ENCODE measurements around the gene ABI3BP.

The ABI3BP gene

DNA sequence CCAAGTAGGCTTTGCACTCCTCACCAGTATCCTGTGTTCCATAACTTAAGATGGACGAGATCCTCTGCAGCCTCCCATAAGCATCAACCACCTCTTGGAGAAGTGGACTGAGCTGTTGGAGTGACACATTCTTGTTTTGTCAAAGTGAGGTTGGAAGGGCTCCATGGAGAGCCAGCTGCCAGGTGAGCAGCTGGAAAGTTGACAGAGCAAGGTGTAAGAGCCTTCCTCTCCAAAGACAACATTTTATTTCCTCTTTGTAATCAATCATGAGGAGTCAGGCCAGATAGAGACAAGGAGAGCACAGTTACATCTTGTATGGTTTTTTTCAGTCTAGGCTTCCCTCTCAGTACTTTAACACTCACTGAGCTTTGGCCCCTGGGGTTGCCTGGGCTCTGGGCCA lies 5.1 kb downstream of the ABI3BP start:
- no peak for DNase-seq (ENCODE audit: extremely low read depth in 1 of 2, low read depth in 1 of 2)

DNA sequence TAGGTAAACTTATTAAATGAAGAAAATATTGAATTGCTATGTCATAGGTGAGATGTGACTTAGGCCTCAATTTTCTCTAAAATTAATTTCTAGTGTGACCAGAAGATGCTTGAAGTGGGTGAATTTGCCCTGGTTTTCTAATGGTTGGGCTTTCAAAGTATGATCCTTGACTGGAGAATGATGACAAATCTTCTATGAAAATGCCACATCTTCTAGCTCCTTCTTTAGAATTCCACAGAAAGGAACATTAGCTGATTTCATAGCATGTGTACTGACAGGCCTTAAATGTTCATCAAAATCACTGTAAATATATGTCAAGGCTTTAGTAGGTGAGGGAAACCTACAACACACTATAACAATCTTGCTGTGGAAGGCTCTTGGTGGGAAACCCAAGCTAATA lies 8.9 kb downstream of the ABI3BP start:
- DNase-seq (ENCODE audit: extremely low read depth in 1 of 2, low read depth in 1 of 2) = no peak

DNA sequence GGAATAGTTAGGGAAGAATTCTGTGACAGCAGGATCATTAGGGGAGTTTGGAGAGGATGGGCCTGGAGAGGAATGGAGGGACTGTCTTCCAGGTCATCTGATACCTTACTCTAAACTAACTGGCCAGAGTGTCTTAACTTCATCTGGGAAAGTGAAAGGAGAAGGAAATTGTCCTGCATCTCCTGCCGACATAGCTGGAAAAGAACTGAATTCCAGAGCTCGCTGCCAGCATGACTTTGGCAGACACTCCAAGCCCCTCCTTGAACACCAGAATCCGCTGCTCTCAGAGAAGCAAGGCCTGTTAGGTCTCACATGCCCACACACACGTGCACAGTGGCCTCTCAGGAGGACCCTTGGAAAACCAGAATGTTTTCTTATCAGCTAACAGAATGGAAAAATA lies 10.5 kb downstream of the ABI3BP start:
- no peak for DNase-seq (ENCODE audit: extremely low read depth in 1 of 2, low read depth in 1 of 2)

DNA sequence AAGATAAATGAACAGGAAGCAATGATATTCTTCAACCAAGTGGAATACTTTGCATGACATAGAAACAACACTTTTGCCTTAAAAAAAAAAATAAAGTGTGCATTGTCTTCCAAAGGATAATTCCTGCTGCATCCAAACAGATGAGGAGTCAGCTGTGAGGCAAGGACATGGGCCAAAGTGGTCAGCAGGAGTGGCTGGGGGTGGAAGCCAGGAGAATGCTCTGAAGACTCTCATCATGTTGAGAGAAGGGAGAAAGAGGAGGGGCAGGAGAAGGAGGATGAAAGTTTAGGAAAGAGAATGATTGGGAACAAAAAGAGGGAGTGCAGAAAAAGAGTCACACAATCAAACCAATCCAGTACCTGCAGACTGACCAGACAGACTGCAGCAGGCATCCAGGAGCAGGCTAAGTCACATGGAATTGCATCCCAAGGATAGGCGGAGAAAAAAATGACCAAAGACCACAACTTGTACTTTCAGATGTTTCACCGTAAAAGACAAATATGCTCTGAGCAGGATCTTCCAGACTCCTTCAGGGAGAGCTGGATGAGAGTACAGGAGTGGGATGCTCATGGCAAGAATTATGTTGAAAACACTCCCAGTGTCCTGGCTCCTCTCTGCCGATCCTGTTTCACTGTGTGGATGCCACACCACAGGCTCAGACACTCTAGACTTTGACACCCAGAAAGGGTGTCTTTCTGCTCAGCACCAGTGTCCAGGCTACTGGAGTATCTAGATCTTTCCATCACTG lies 11.9 kb downstream of the ABI3BP start:
- DNase-seq (ENCODE audit: extremely low read depth in 1 of 2, low read depth in 1 of 2) = no peak

DNA sequence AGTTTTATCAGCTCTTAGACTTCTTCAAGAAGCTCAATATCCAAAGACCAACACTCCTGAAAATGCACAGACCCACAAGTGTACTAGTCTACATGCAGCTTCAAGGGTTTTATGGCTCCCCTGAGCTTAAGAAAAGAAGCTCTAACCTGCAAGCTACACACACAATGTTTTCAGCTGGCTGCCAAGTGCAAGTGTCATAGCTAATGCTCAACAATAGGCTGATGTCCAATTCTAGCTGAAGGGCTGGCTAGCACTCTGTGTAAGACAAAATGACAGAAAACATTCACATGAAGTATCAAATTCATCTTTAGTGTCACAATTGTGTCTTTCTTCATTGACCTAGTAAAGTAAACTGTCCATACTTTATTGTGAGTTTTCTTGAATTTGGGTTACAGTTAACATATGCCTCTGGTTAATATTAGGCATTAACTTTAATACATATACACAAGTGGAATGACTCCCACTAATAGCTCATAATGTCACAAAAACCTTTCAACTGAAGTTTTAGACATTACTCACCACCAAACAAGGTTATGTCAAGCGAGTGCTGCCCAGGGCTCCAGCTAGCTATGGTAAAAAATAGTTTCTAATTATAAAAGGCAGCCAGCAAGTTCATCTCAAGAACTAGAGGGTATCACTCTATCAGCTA lies 15.1 kb downstream of the ABI3BP start:
- DNase-seq (ENCODE audit: extremely low read depth in 1 of 2, low read depth in 1 of 2) = no peak

DNA sequence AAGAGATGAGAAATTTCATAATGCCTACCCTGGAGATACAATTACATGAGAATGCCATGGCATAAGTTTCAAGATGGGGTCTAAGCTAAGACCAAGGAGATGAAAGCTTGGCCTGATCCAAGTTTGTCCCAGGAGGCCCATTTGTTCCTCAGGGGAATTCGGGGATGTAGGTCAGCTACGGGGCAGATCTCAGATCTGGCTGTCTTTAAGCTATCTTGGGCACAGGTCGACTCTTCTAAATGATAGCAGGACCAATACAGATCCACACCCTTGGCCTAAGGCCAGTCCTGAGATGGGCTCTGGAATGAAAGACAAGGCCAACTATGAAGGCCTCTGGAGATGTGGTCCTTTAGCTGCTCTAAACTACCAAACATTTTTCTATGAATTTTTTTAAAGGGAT lies 16.6 kb downstream of the ABI3BP start:
- no peak for DNase-seq (ENCODE audit: extremely low read depth in 1 of 2, low read depth in 1 of 2)

DNA sequence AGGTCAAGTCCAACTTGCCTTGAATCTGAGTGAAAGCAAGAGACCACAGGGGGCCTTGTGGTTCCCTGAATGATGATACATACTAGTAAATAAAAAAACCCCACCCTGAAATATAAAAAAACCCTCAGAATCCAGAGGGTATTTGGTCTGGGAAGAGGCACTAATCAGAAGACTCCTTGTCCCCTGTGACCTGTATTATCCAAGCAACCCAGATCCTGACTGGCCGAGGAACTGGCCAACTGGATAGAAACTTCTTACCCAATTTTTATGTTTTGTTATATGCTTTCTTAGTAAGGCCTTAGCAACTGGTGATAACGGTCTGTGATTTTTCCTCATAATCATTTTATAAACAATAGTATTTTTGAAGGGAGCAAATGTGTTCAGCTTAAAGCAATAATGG lies 17.5 kb downstream of the ABI3BP start:
- no peak for DNase-seq (ENCODE audit: extremely low read depth in 1 of 2, low read depth in 1 of 2)

DNA sequence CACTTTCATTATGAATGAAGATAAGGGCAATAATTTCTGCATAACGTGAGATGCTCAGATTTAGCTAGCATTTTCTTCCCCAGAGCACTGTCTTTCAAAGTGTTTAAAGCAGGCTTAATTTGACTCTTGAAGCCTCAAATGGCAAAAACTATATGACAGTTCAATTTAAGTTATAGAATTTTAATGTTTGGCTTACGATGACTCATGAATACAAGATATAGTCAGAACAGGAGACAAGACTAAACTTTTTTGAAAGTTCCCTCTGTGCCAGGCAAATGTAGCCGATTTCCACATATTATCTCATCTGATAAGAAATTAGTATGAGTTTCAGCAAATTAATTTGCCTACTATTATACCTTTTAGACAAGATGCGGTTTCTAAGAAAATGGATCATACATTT lies 19.6 kb downstream of the ABI3BP start:
- DNase-seq (ENCODE audit: extremely low read depth in 1 of 2, low read depth in 1 of 2) = no peak

DNA sequence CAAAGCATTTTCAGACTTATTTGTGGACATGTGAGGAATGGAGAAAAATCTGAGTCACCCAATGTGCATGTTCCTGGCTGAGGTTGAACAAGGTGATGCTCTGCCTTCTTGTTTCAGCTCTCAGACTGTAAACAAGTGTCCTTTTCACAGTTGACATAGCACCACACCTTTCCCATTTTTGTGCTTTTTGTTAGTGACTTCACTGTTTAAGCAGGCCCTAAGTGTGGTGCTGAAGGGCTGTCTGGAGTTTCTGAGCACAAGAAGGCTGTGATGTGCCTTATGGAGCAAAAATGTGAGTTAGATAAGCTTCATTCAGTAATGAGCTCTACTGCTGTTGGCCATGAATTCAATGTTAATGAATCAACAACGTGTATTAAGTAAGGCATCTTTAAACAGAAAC lies 20.4 kb downstream of the ABI3BP start:
- no peak for DNase-seq (ENCODE audit: extremely low read depth in 1 of 2, low read depth in 1 of 2)

DNA sequence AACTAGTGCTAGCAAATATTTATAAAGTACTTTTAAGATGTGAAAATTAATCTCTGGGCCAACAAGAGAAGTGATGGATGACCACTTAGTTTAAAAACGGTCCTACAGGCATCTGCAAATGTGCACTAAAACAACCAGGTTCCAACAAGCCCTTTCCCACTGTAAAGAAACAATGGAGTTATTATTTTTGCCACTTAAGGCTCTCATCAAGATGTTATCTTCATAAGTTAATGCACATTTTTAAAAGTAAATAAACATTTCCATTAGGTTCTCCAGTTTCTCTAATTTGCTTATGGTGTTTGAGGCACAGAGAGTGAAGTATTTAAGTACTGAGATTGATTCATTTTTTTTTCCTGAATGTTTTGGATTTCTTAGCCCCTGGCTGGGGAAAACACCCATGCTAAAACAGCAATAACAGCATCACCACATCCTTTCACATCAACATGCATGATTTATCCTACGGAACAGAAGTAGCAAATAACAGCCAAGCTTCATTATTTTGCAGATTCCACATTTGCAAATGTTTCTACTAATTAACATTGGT lies 20.8 kb downstream of the ABI3BP start:
- no peak for DNase-seq (ENCODE audit: extremely low read depth in 1 of 2, low read depth in 1 of 2)

DNA sequence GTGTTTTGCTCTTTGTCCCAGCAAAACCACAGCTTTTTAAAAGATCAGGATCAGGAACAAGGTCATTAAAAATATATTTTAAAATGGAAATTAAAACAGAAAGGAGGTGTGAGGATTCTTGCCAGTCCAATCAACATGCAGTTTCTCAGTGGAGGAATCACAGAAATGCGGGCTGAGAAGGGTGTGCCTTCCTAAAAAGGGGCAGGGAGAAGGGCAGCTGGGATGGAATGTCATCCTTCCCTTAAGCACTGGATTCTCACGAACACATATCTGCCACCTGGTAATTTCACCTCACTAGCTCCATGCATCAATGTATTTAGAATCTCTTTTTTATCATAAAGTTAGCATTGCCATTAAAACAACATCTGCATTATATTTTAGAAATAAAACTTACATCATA lies 21.4 kb downstream of the ABI3BP start:
- DNase-seq (ENCODE audit: extremely low read depth in 1 of 2, low read depth in 1 of 2) = no peak

DNA sequence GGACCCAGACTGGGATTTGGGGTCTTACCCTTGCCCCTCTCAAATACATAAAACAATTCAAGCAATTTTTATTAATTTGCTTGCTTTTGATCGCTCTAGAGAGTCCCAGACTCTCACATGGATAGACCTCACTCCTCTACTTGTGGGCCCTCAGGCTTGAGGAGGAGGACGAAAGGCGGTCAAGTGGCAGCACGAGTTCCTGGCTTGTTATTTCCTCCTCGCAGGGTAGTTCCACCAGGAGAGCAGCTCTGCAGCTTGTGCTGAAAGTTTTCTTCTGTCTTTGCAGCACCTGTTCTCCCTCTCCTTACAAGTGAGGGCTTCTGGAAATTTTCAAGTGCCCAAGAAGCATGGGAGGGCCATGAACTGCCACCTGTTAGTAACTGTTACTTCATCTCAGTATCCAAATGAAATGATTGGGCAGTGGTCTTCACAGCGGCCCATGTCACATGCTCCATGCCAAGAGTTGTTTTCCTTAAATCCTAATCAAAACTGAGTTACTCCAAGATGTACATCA lies 22.7 kb downstream of the ABI3BP start:
- no peak for DNase-seq (ENCODE audit: extremely low read depth in 1 of 2, low read depth in 1 of 2)

DNA sequence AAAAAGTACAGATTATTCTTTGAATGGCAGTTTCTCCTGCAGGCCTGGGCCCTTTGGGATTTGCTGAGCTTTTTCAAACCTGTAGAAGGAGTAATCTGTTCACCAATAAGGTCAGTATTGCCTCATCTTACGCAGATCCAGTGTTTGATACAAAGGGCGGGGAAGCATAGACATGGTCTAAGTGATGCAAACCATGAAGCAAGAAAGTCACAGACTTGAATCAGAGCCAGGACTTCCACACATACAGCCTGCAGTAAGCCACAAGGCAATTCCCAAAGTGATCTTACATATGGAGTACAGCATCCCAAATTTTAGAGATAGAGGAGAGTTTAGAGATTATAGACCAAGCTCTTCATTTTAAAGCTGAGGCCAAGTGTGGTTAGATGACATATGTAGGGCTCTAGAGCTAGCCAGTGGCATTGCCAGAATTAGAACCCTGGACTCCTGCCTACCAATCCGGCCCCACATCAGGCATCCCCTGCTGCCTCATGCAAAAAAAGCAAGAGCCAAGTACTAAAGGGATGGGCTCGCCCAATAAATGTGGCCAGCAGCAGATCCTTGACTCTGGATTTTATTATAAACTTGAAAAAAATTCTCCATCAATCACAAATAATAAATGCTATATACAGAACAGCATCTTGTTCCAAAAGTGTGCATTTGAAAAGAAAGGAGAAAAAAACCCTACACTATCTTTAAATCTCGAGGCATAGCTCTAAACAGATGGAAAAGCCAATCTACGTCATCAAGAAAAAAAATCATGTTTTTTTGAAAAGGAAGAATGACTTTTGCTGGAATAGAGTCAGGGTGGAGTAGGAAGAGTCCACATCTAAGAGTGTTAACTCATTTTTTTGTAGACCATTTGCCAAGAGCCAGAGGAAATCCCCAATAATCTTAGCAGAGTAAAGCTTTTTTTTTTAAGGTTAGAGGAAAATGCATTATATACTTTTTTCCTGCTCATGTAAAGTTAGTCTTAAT lies 24.0 kb downstream of the ABI3BP start:
- no peak for DNase-seq (ENCODE audit: extremely low read depth in 1 of 2, low read depth in 1 of 2)

DNA sequence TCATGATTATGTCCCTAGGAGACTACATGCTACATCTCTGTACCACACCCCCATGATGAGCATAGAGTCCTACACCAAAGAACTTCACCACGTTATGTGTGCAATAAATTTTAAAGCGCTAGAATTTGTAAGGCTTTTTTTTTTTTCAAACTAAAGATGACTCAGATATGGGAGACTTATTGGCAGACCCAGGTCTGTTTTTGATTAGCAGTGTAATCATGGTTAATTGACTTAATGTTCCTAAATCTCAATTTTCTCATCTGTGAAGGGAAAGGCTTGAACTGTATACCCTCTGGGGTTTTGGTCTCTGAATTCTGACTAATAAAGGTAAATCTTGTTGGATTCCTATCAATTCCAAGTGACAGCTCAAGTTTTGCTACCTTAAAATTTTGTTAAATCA lies 26.4 kb downstream of the ABI3BP start:
- DNase-seq (ENCODE audit: extremely low read depth in 1 of 2, low read depth in 1 of 2) = no peak

DNA sequence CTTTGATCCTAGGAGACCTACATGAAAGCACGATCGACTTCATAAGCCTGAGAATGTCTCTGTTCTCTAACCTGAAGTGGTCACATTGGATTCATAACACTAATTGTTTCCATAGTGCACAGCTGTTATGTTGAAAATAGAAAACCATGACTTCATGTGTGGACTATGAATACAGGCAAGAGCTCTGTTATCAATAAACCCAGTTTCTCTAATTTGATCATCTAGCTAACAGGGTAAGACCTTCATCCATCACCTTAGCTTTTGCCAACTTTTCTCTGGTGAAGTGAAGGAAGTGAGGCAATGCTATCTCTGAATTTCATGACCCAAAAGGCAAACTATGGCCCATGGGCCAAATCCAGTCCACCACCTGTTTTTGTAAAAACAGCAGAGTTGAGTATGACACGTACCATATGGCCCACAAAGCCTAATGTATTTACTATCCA lies 27.2 kb downstream of the ABI3BP start:
- no peak for DNase-seq (ENCODE audit: extremely low read depth in 1 of 2, low read depth in 1 of 2)

DNA sequence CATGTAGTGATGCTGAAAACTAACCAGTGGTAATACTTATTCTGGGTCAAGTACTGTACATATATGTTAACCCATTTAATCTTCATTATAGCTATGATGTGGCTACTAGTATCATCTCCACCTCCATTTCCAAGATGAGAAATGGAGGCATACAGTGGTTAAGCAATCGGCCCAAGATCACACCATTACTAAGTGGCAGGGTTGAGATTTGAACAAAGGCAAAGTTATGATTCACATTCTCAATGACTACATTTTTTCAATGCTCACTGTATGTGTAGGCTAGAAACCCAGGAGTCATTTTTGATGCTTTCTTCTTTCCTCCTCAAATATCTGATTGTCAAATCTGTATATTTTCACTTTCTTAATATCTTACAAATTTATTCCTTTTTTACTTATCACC lies 30.2 kb downstream of the ABI3BP start:
- no peak for DNase-seq (ENCODE audit: extremely low read depth in 1 of 2, low read depth in 1 of 2)

DNA sequence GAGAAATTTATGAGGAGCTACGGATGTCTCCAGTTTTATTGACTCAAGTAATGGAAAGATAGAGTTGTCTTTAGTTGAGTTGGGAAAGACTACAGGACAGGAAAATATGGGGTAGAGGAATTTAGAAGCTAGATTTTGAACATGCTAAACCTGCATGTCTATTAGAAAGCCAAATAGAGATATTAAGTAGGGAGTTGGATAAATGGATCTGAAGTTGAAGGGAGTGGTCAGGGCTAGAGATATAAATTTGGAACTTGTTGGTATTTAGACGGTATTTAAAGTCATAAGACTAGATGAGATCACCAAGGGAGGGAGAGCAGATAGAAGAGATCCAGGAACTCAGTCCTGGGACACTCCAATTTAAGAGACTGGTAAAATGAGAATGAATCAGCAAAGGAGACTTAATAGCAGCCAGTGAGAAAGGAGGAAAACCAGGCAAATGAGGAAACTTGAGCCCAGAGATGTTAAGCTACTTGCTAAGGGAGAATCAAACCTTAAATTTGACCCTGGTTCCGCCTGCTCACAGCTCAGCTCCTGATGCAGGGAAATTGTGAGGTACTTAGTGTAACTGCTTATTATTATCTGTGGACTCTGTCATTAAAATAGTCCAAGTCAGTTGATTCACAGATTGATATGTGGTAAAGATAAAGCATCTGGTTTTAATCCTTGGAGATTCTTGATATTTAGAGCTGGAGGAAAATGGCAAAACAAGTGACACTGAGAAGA lies 35.8 kb downstream of the ABI3BP start:
- DNase-seq (ENCODE audit: extremely low read depth in 1 of 2, low read depth in 1 of 2) = no peak

DNA sequence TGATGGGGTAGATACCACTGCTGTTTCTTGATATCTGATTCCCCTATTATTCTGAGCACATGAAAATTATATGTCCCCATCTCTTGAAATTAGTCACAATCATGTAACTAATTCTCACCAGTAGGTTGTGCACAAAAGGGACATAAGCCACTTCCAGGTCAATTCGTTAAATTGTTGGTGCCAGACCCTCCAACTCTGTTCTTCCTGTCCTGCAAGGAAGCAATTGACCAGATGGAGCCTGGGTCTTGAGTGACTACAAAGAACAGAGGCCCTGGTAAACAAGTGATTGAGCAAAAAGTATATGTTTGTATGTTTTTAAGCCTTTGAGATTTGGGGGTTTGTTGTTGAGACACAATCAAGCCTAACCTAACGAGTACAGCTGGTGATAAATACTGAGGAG lies 36.9 kb downstream of the ABI3BP start:
- DNase-seq (ENCODE audit: extremely low read depth in 1 of 2, low read depth in 1 of 2) = no peak

DNA sequence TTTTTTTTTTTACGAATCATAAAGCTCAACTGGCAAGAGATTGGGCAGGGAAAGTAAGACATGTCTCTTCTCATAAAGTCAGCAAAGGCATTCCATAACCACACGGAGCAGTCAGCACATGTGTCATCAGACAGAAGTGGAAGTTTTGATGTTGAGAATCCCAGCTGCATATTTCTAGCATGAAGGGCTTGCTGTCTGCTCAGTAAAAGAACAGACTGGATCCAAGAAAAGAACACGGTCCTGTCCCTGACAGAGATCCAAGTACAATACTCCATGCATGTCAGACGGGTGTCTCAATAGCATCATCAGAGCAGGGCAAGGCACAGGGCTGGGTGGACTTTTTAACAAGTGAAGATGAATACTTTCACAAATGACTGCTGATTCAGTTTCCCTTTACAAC lies 38.2 kb downstream of the ABI3BP start:
- DNase-seq (ENCODE audit: extremely low read depth in 1 of 2, low read depth in 1 of 2) = no peak

DNA sequence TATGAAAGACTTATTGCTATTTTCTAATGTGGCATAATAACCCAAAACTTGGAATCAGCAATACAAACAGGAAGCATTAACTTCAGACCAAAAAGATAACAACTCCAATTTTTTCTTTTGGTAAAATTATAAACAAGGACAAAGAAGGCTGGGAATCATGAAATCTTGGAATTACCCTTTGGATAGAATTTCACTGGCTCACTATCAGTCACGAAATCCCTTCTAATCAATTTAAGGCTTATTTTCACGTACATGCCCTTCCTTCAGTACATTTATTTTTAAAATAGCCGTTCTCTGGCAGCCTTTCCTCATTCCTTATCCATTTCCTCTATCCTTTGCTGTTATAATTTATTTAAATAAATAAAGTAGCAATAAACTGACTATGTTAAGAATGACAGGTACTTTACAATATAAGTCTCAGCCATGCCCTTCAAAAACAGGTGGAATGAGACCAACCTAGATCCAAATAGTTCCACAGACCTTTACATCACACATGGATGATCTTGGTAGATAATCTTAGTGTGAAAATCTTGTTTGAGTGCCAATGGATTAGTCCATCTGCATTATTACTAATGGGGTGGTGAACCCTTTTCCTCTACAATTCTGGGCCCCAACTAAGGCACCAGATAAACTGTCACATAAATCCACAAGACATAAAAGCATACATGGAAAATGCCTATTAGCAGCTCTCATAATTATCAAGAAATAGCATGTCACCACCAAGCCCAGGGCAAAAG lies 38.9 kb downstream of the ABI3BP start:
- DNase-seq (ENCODE audit: extremely low read depth in 1 of 2, low read depth in 1 of 2) = no peak

Data from stimulated activated CD8-positive, alpha-beta memory T cell treated with anti-CD3 and anti-CD28 coated beads, Interleukin-7, amount 100 ng/mL, for 48 hours (primary cell).